Esophagus (tissue), 2 donors: ENCODE data around the gene OR11G2. TPM values are rescaled to one million over a fixed set of nuclear protein-coding genes. Genes with fewer than 3 reads are reported as not detected.
"Not testable (repeated sequence)": the region's sequence is repeated elsewhere in the genome, so short reads cannot be mapped to it uniquely, and the experiment has no call there.

Experiments
- H3K27ac ChIP-seq, 2 donors: one replicate each; pipeline ENCODE4 v1.5.1; 2013; ENCODE audit warnings: low read depth in 2 of 2, mild to moderate bottlenecking in 2 of 2, inconsistent platforms in 1 of 2, low read length in 1 of 2, moderate library complexity in 1 of 2
- H3K27me3 ChIP-seq, 2 donors: one replicate each; pipeline ENCODE4 v1.6.1; 2013; ENCODE audit warnings: low read length in 2 of 2, control low read depth in 1 of 2, mild to moderate bottlenecking in 1 of 2; ENCODE audit not compliant: insufficient read depth in 2 of 2, control insufficient read depth in 1 of 2
- H3K36me3 ChIP-seq, 2 donors: one replicate each; pipeline ENCODE4 v1.6.1; 2013; ENCODE audit warnings: low read length in 1 of 2; ENCODE audit not compliant: control insufficient read depth in 2 of 2, insufficient read depth in 2 of 2
- H3K4me1 ChIP-seq, 2 donors: one replicate each; pipeline ENCODE4 v1.6.1; 2013; ENCODE audit warnings: low read length in 1 of 2; ENCODE audit not compliant: control insufficient read depth in 2 of 2, insufficient read depth in 2 of 2
- H3K4me3 ChIP-seq, 2 donors: one replicate each; pipeline ENCODE4 v1.5.1; 2013; ENCODE audit warnings: low read length in 2 of 2, mild to moderate bottlenecking in 2 of 2, low read depth in 1 of 2, moderate library complexity in 1 of 2
- H3K9me3 ChIP-seq, 2 donors: one replicate each; pipeline ENCODE4 v1.6.1; 2013; ENCODE audit warnings: mild to moderate bottlenecking in 2 of 2, low read depth in 1 of 2, low read length in 1 of 2, moderate library complexity in 1 of 2; ENCODE audit not compliant: control insufficient read depth in 2 of 2, insufficient read depth in 1 of 2
- WGBS, 2 donors: extraction: QIAGEN DNeasy Blood & Tissue Kit; methylation state at CpG; one replicate each; pipeline ENCODE4 v1.1.7; 2013; 5-methylcytosine and 5-hydroxymethylcytosine counted together
- polyA plus RNA-seq, 2 donors: library from polyadenylated mRNA; stranded (reverse); fragments of 200-250 nt; gene quantifications; one replicate each; pipeline ENCODE4 v1.2.3, GENCODE V29; 2013
- donor health status: healthy with polysubstance abuse.
- donor health status: Bipolar disorder and iron deficiency.

Gene OR11G2
- polyA plus RNA-seq, 2 donors = not detected

GRCh38 chr14:20179880-20180279, 10.8 kb upstream of the OR11G2 start:
- Histone ChIP-seq H3K4me3 (no peak overlapping the region), H3K4me1 (no peaks in the 10 kb centered on the region), H3K36me3 (no peaks in the 10 kb centered on the region), H3K27me3 (no peaks in the 10 kb centered on the region), H3K27ac (no peak overlapping the region), H3K9me3 (peaks cover 0 to 2% of the 10 kb centered on the region in 2 donors)
- WGBS, 2 donors = 74 to 76% methylated on average over 2 of the region's 2 CpGs

GRCh38 chr14:20180486-20180885, 10.2 kb upstream of the OR11G2 start:
- Histone ChIP-seq H3K9me3 (peaks cover 0 to 2% of the 10 kb centered on the region in 2 donors), H3K27ac (no peak overlapping the region), H3K36me3 (no peaks in the 10 kb centered on the region), H3K4me1 (no peaks in the 10 kb centered on the region), H3K27me3 (no peaks in the 10 kb centered on the region), H3K4me3 (no peak overlapping the region)
- 46 to 49% methylated on average over 2 of the region's 2 CpGs for WGBS, 2 donors

- Histone ChIP-seq H3K4me1 (no peaks in the 10 kb centered on the region), H3K36me3 (no peaks in the 10 kb centered on the region), H3K4me3 (no peak overlapping the region), H3K27me3 (no peaks in the 10 kb centered on the region), H3K27ac (no peak overlapping the region), H3K9me3 (peaks cover 1 to 2% of the 10 kb centered on the region in 2 donors)
- 47 to 51% methylated on average over 5 of the region's 5 CpGs for WGBS, 2 donors
Measured at GRCh38 chr14:20184181-20184580, 6.5 kb upstream of the OR11G2 start.

GRCh38 chr14:20191396-20191795, 700 bp downstream of the OR11G2 start:
- no peaks in the 10 kb centered on the region for H3K27me3 ChIP-seq
- H3K4me3 ChIP-seq = no peak overlapping the region
- H3K36me3 ChIP-seq = no peaks in the 10 kb centered on the region
- H3K27ac ChIP-seq = no peak overlapping the region
- 74 to 78% methylated on average over 3 of the region's 3 CpGs for WGBS, 2 donors
- peaks cover 0 to 2% of the 10 kb centered on the region in 2 donors for H3K9me3 ChIP-seq
- no peaks in the 10 kb centered on the region for H3K4me1 ChIP-seq

GRCh38 chr14:20194101-20194500, 3.4 kb downstream of the OR11G2 start:
- Histone ChIP-seq H3K36me3 (no peaks in the 10 kb centered on the region), H3K27ac (no peak overlapping the region), H3K27me3 (no peaks in the 10 kb centered on the region), H3K9me3 (no peaks in the 10 kb centered on the region), H3K4me3 (no peak overlapping the region), H3K4me1 (no peaks in the 10 kb centered on the region)

- H3K27me3 ChIP-seq, H3K4me3 ChIP-seq, H3K4me1 ChIP-seq, H3K36me3 ChIP-seq, H3K9me3 ChIP-seq, H3K27ac ChIP-seq: not testable (repeated sequence)
- WGBS, 2 donors = 66 to 69% methylated on average over 6 of the region's 6 CpGs
Measured at GRCh38 chr14:20195170-20195569, 4.5 kb downstream of the OR11G2 start.

- Histone ChIP-seq H3K27ac (no peak overlapping the region), H3K27me3 (no peaks in the 10 kb centered on the region)
- 25% methylated on average over 2 of the region's 2 CpGs for WGBS, 2 donors
Measured at GRCh38 chr14:20195911-20196310, 5.2 kb downstream of the OR11G2 start.

GRCh38 chr14:20197459-20197858, 6.8 kb downstream of the OR11G2 start:
- Histone ChIP-seq H3K4me3 (no peak overlapping the region), H3K36me3 (no peaks in the 10 kb centered on the region), H3K27me3 (no peaks in the 10 kb centered on the region), H3K27ac (no peak overlapping the region), H3K4me1 (no peaks in the 10 kb centered on the region), H3K9me3 (no peaks in the 10 kb centered on the region)
- WGBS, 2 donors = 65 to 76% methylated on average over 6 of the region's 6 CpGs

More at GRCh38 chr14:20195911-20196310, 5.2 kb downstream of the OR11G2 start:
- H3K36me3 ChIP-seq = no peaks in the 10 kb centered on the region
- H3K4me1 ChIP-seq = no peaks in the 10 kb centered on the region
- no peaks in the 10 kb centered on the region for H3K9me3 ChIP-seq
- H3K4me3 ChIP-seq = no peak overlapping the region

GRCh38 chr14:20198991-20199390, 8.3 kb downstream of the OR11G2 start:
- Histone ChIP-seq H3K27me3 (no peaks in the 10 kb centered on the region), H3K9me3 (no peaks in the 10 kb centered on the region), H3K36me3 (no peaks in the 10 kb centered on the region), H3K27ac (no peak overlapping the region), H3K4me1 (no peaks in the 10 kb centered on the region), H3K4me3 (no peak overlapping the region)
- WGBS, 2 donors = 63 to 65% methylated on average over 5 of the region's 5 CpGs

GRCh38 chr14:20204721-20205120, 14.0 kb downstream of the OR11G2 start:
- Histone ChIP-seq H3K4me1 (no peaks in the 10 kb centered on the region), H3K36me3 (no peaks in the 10 kb centered on the region), H3K4me3 (no peak overlapping the region), H3K27ac (no peak overlapping the region), H3K27me3 (no peaks in the 10 kb centered on the region), H3K9me3 (no peaks in the 10 kb centered on the region)
- WGBS, 2 donors = 58% methylated on average over 3 of the region's 3 CpGs
